HepG2 (cell line): ENCODE data around the gene TKTL1. TPM values are rescaled to one million over a fixed set of nuclear protein-coding genes. Genes with fewer than 3 reads are reported as not detected.

Source experiments
- ATAC-seq: fragments of 200-7000 bp; cut with Tn5 transposase; 3 replicates; pipeline ENCODE4 v1.9.1; 2020; ENCODE audit warnings: mild to moderate bottlenecking, moderate library complexity
- BruUV-seq: library from RNA; stranded (reverse); fragments of 400-500 nt; replicated peaks from 2 replicates; lab custom pipeline; 2021; lab: Mats Ljungman, UMichigan
- CTCF ChIA-PET: fragments of 300-600 bp; formaldehyde crosslinking; extraction: SDS; loops from one replicate; lab custom pipeline; 2021; ENCODE audit warnings: low total read pairs, inconsistent platforms, low intra/inter-chr PET ratio; lab: Yijun Ruan, JAX
- POLR2A ChIA-PET: fragments of 350-600 bp; sonication (Branson Sonifier 250); formaldehyde crosslinking; loops from one replicate; lab custom pipeline; 2020; ENCODE audit warnings: antibody characterized with exemption, inconsistent platforms; lab: Yijun Ruan, JAX
- DNase-seq: peaks from one replicate; pipeline ENCODE4 v3.0.0-alpha.2; 2015; ENCODE audit warnings: low spot score
- FAIRE-seq: peaks from 3 replicates; lab custom pipeline; 2011; peaks lifted over from hg19 to GRCh38; lab: Jason Lieb, UNC
- H2AFZ ChIP-seq: one replicate; pipeline ENCODE4 v1.6.1; 2011; ENCODE audit warnings: low read length, inconsistent platforms
- H3K27ac ChIP-seq: fragments of 300-600 bp; 3 replicates; pipeline ENCODE4 v1.8.0; 2011; ENCODE audit warnings: mixed run types, mild to moderate bottlenecking, mixed read lengths, low read length, inconsistent platforms; ENCODE audit not compliant: insufficient read depth; ENCODE audit errors: extremely low read length
- H3K27me3 ChIP-seq, 2 experiments: fragments of 200-600 bp in 1 of 2; 2 replicates in 1 of 2; 3 replicates in 1 of 2; pipeline versions ENCODE4 v1.6.0 to v1.8.0; 2011; ENCODE audit warnings: low read length in 2 of 2, mild to moderate bottlenecking in 2 of 2, moderate library complexity in 2 of 2, inconsistent platforms in 1 of 2; ENCODE audit not compliant: insufficient read depth in 2 of 2, control insufficient read depth in 1 of 2
- H3K36me3 ChIP-seq, 2 experiments: fragments of 200-600 bp in 1 of 2; replicated peaks in 1 of 2; 2 replicates in 1 of 2; 3 replicates in 1 of 2; pipeline versions ENCODE4 v1.5.1 to v1.8.0; 2011; ENCODE audit warnings: low read length in 2 of 2, inconsistent platforms in 1 of 2; ENCODE audit not compliant: insufficient read depth in 2 of 2, control insufficient read depth in 1 of 2
- H3K4me1 ChIP-seq: 2 replicates; pipeline ENCODE4 v1.5.1; 2012; ENCODE audit warnings: low read length, inconsistent platforms; ENCODE audit not compliant: insufficient read depth
- H3K4me2 ChIP-seq: 2 replicates; pipeline ENCODE4 v1.6.0; 2011; ENCODE audit warnings: low read depth, low read length, inconsistent platforms
- H3K4me3 ChIP-seq, 3 experiments: fragments of 200-600 bp in 1 of 3; sonication (generic), shearing (Covaris generic) in 1 of 3; replicated peaks in 1 of 3; 2 replicates each; pipeline ENCODE4 v1.5.1; 2011 to 2016; ENCODE audit warnings: low read length in 3 of 3, inconsistent platforms in 2 of 3, low read depth in 2 of 3, mild to moderate bottlenecking in 2 of 3, control low read depth in 1 of 3, mixed read lengths in 1 of 3; ENCODE audit not compliant: insufficient read depth in 1 of 3
- H3K79me2 ChIP-seq: one replicate; pipeline ENCODE4 v1.6.1; 2011; ENCODE audit warnings: low read length, inconsistent platforms; ENCODE audit not compliant: insufficient read depth
- H3K9ac ChIP-seq: 2 replicates; pipeline ENCODE4 v1.6.0; 2011; ENCODE audit warnings: mild to moderate bottlenecking, low read depth, low read length, inconsistent platforms; ENCODE audit not compliant: insufficient read depth
- H3K9me3 ChIP-seq: 2 replicates; pipeline ENCODE4 v1.5.1; 2012; ENCODE audit warnings: mild to moderate bottlenecking, low read length
- H4K20me1 ChIP-seq: 2 replicates; pipeline ENCODE4 v1.6.0; 2011; ENCODE audit warnings: inconsistent platforms, mild to moderate bottlenecking, low read length, moderate library complexity; ENCODE audit not compliant: insufficient read depth
- CHD2 ChIP-seq: IDR thresholded peaks from 2 replicates; pipeline ENCODE4 v1.6.1; 2011; ENCODE audit warnings: low read depth, low read length, improper control_type of control experiment
- FOXC1 ChIP-seq: sonication (generic); formaldehyde crosslinking; IDR thresholded peaks from 2 replicates; pipeline ENCODE4 v1.8.0; 2022; ENCODE audit warnings: mild to moderate bottlenecking, missing genetic modification reagents, borderline replicate concordance
- HNF1B ChIP-seq: sonication (generic); formaldehyde crosslinking; IDR thresholded peaks from 2 replicates; pipeline ENCODE4 v1.5.1; 2020; ENCODE audit warnings: mild to moderate bottlenecking, moderate library complexity, missing genetic modification reagents
- IRX3 ChIP-seq: sonication (generic); formaldehyde crosslinking; IDR thresholded peaks from 2 replicates; pipeline ENCODE4 v1.8.1; 2023; ENCODE audit warnings: mild to moderate bottlenecking, low read depth, missing genetic modification reagents, borderline replicate concordance
- MBD4 ChIP-seq: IDR thresholded peaks from 2 replicates; pipeline ENCODE4 v1.6.1; 2012; ENCODE audit warnings: low read length, inconsistent platforms, borderline replicate concordance
- MIXL1 ChIP-seq: IDR thresholded peaks from 2 replicates; pipeline ENCODE4 v1.6.1; 2016
- NCOA5 ChIP-seq: sonication (generic); formaldehyde crosslinking; IDR thresholded peaks from 2 replicates; pipeline ENCODE4 v1.4.0; 2020; ENCODE audit warnings: missing genetic modification reagents
- SIX1 ChIP-seq: sonication (generic); formaldehyde crosslinking; IDR thresholded peaks from 2 replicates; pipeline ENCODE4 v1.4.0; 2020; ENCODE audit warnings: missing genetic modification reagents, borderline replicate concordance
- SMARCE1 ChIP-seq: fragments of 450-650 bp; IDR thresholded peaks from 2 replicates; pipeline ENCODE4 v1.6.1; 2017; ENCODE audit warnings: borderline replicate concordance
- U2AF2 ChIP-seq: fragments of 200-400 bp; formaldehyde crosslinking; IDR thresholded peaks from 2 replicates; pipeline ENCODE4 v1.6.1; 2017; ENCODE audit warnings: low read depth, mild to moderate bottlenecking, low read length
- ZNF275 ChIP-seq: sonication (generic); formaldehyde crosslinking; IDR thresholded peaks from 2 replicates; pipeline ENCODE4 v1.8.0; 2022; ENCODE audit warnings: missing genetic modification reagents, mild to moderate bottlenecking, inconsistent platforms, borderline replicate concordance
- ZNF484 ChIP-seq: sonication (generic); formaldehyde crosslinking; IDR thresholded peaks from 2 replicates; pipeline ENCODE4 v1.5.1; 2020; ENCODE audit warnings: mild to moderate bottlenecking, low read depth, missing genetic modification reagents, borderline replicate concordance
- ZNF724P ChIP-seq: sonication (generic); formaldehyde crosslinking; IDR thresholded peaks from 2 replicates; pipeline ENCODE4 v1.8.0; 2022; ENCODE audit warnings: missing genetic modification reagents, borderline replicate concordance
- ZNF776 ChIP-seq: sonication (generic); formaldehyde crosslinking; IDR thresholded peaks from 2 replicates; pipeline ENCODE4 v1.4.0; 2020; ENCODE audit warnings: mild to moderate bottlenecking, missing genetic modification reagents
- WGBS: methylation state at CpG from one replicate; pipeline ENCODE4 v1.1.6; 2017; ENCODE audit warnings: low lambda C conversion rate; 5-methylcytosine and 5-hydroxymethylcytosine counted together
- in situ Hi-C: cut with HindIII; loops from 2 replicates; pipeline ENCODE4 v1.10.0; 2017; ENCODE audit warnings: low pct_unique_long_range_greater_than_20kb; ENCODE audit not compliant: extremely low pct_ligation_motif_present
- intact Hi-C: fragments of 100-400 bp; cut with micrococcal nuclease; formaldehyde crosslinking; loops from one replicate; pipeline ENCODE4 v1.10.0; 2022; ENCODE audit not compliant: unreplicated experiment
- polyA plus RNA-seq, 8 experiments: library from polyadenylated mRNA; depleted of rRNA in 3 of 8; stranded (reverse) in 7 of 8; unstranded in 1 of 8; fragments of >200 nt; fragmentation: Illumina TruSeq in 4 of 8; extraction: Trizol in 4 of 8; gene quantifications; 2 replicates each; pipeline versions ENCODE4 v1.2.1 to v1.2.3, GENCODE V29; 2011 to 2016; ENCODE audit warnings: low read depth in 4 of 8, missing spikeins in 1 of 8, mixed read lengths in 1 of 8; ENCODE audit not compliant: insufficient read depth in 1 of 8
- total RNA-seq, 5 experiments: library from RNA; depleted of rRNA; stranded (reverse); fragments of >200 nt; fragmentation: Illumina TruSeq; extraction: Trizol; gene quantifications; 2 replicates each; pipeline ENCODE4 v1.2.3, GENCODE V29; 2016; ENCODE audit warnings: low read depth in 1 of 5
- TF ChIP-seq, protein P1 (sequence below): conservative IDR thresholded peaks from 2 replicates; pipeline ENCODE4 v1.6.1; 2018; ENCODE audit warnings: missing genetic modification reagents

The TKTL1 gene
- total and polyA plus RNA-seq, 2 of the 13 experiments (the other 11 are each of a cell fraction or from before 2014, with no cell fraction given) = not detected

DNA sequence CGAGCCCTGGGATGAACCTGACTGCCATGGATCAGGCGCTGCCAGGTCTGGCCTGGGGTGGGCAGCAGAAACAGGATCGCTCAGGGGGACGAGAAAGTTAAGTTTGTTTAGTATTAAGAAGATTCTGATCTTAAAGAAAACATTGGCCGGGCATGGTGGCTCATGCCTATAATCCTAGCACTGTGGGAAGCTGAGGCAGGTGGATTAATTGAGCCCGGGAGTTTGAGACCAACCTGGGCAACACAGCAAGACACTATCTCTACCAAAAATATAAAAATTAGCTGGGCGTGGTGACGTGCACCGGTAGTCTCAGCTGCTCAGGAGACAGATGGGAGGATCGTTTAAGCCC is 79.5 kb downstream of the TKTL1 start:
- WGBS = 26% methylated on average over 3 of the region's 10 CpGs
- H3K9ac ChIP-seq = peak overlapping the region; percentile 54; the same call in 1 of the 2 replicates
- no peak overlapping the region for H2AFZ ChIP-seq
- peak overlapping the region; percentile 75 for H3K4me2 ChIP-seq
- POLR2A ChIA-PET = interaction anchor here (0.8 to 2.7 kb wide), 3 partner anchors 23 to 167 kb away, joined by 3 to 16 read pairs (median 3); partner anchors contain the start of genes ATP6AP1 and RPL10
- H3K36me3 ChIP-seq = no peaks in the 10 kb centered on the region
- H3K27me3 ChIP-seq = no peaks in the 10 kb centered on the region
- DNase-seq = no peak
- in situ Hi-C loops = no loop called here
- CTCF ChIA-PET = interaction anchor here (3.0 kb wide), 1 partner anchor 160 kb away, joined by 55 read pairs; no protein-coding TSS in a partner anchor
- FAIRE-seq = no peak
- no TSS peak for BruUV-seq
- no peak for ATAC-seq
- TF ChIP-seq, protein P1, sequence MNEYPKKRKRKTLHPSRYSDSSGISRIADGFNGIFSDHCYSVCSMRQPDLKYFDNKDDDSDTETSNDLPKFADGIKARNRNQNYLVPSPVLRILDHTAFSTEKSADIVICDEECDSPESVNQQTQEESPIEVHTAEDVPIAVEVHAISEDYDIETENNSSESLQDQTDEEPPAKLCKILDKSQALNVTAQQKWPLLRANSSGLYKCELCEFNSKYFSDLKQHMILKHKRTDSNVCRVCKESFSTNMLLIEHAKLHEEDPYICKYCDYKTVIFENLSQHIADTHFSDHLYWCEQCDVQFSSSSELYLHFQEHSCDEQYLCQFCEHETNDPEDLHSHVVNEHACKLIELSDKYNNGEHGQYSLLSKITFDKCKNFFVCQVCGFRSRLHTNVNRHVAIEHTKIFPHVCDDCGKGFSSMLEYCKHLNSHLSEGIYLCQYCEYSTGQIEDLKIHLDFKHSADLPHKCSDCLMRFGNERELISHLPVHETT (CRISPR knock-in tag) = no peak
- TF ChIP-seq IRX3 (CRISPR knock-in tag) = no peak
- no peak for TF ChIP-seq MBD4
- TF ChIP-seq NCOA5 (CRISPR knock-in tag) = no peak
- TF ChIP-seq SMARCE1 = no peak
- no peak for TF ChIP-seq CHD2
- TF ChIP-seq MIXL1 (CRISPR knock-in tag) = no peak
- no peak for TF ChIP-seq SIX1 (CRISPR knock-in tag)
- no peak for TF ChIP-seq HNF1B (CRISPR knock-in tag)
- no peak for TF ChIP-seq U2AF2
- TF ChIP-seq ZNF776 (CRISPR knock-in tag) = no peak
- no peak for TF ChIP-seq ZNF275 (CRISPR knock-in tag)
- no peak for TF ChIP-seq FOXC1 (CRISPR knock-in tag)
- TF ChIP-seq ZNF724P (CRISPR knock-in tag) = no peak
- TF ChIP-seq ZNF484 (CRISPR knock-in tag) = no peak
- TF ChIP-seq, all 625 proteins: peak for 0
- Histone ChIP-seq H3K4me3 (peak overlapping the region; percentile 34 to 66 (median 54); a peak in 5 of 6 replicates), H3K9me3 (no peaks in the 10 kb centered on the region), H3K4me1 (peaks cover 46% of the 10 kb centered on the region), H4K20me1 (no peaks in the 10 kb centered on the region), H3K27ac (no peak overlapping the region), H3K79me2 (peaks cover 10% of the 10 kb centered on the region)
- intact Hi-C loops = no loop called here
